DND-41 (cell line): ENCODE data around the gene FPR2.

Source experiments
- ATAC-seq: fragments of 200-7000 bp; cut with Tn5 transposase; 3 replicates; pipeline ENCODE4 v1.9.1; 2021; ENCODE audit warnings: low read depth; ENCODE audit not compliant: insufficient read depth
- DNase-seq: peaks from one replicate; pipeline ENCODE4 v3.0.0-alpha.2; 2020
- H2AFZ ChIP-seq: 2 replicates; pipeline ENCODE4 v1.6.0; 2012; ENCODE audit warnings: low read depth, low read length
- H3K27ac ChIP-seq: 2 replicates; pipeline ENCODE4 v1.5.1; 2012; ENCODE audit warnings: low read length, inconsistent platforms
- H3K27me3 ChIP-seq: fragments of 200-600 bp; sonication (generic); 2 replicates; pipeline ENCODE4 v1.6.0; 2012; ENCODE audit warnings: low read length, mild to moderate bottlenecking, inconsistent platforms; ENCODE audit not compliant: insufficient read depth, poor library complexity
- H3K36me3 ChIP-seq: 2 replicates; pipeline ENCODE4 v1.5.1; 2012; ENCODE audit warnings: low read length, inconsistent platforms; ENCODE audit not compliant: insufficient read depth
- H3K4me1 ChIP-seq: 2 replicates; pipeline ENCODE4 v1.5.1; 2012; ENCODE audit warnings: mild to moderate bottlenecking, low read length; ENCODE audit not compliant: insufficient read depth
- H3K4me2 ChIP-seq: 2 replicates; pipeline ENCODE4 v1.6.0; 2012; ENCODE audit warnings: mild to moderate bottlenecking, moderate library complexity, low read length, inconsistent platforms; ENCODE audit not compliant: insufficient read depth
- H3K4me3 ChIP-seq, 2 experiments: fragments of 200-600 bp in 1 of 2; shearing (Covaris generic) in 1 of 2; 2 replicates each; pipeline ENCODE4 v1.5.1; 2012 to 2016; ENCODE audit warnings: inconsistent platforms in 2 of 2, low read length in 2 of 2, mild to moderate bottlenecking in 2 of 2, low read depth in 1 of 2, moderate library complexity in 1 of 2
- H3K79me2 ChIP-seq: 2 replicates; pipeline ENCODE4 v1.6.0; 2012; ENCODE audit warnings: low read length, inconsistent platforms; ENCODE audit not compliant: insufficient read depth
- H3K9ac ChIP-seq: 2 replicates; pipeline ENCODE4 v1.6.0; 2012; ENCODE audit warnings: low read depth, mild to moderate bottlenecking, inconsistent platforms, low read length, moderate library complexity
- H3K9me3 ChIP-seq: 2 replicates; pipeline ENCODE4 v1.5.1; 2012; ENCODE audit warnings: low read length, moderate library complexity, mild to moderate bottlenecking, inconsistent platforms; ENCODE audit not compliant: insufficient read depth, severe bottlenecking
- H4K20me1 ChIP-seq: 2 replicates; pipeline ENCODE4 v1.6.0; 2012; ENCODE audit warnings: low read length; ENCODE audit not compliant: insufficient read depth
- CTCF ChIP-seq: IDR thresholded peaks from 2 replicates; pipeline ENCODE4 v1.5.1; 2012; ENCODE audit warnings: borderline replicate concordance, low read length, moderate library complexity, mild to moderate bottlenecking; ENCODE audit not compliant: poor library complexity, severe bottlenecking; ENCODE audit errors: extremely low read depth
- EZH2 ChIP-seq: IDR thresholded peaks from 3 replicates; pipeline ENCODE4 v1.6.1; 2012; ENCODE audit warnings: borderline replicate concordance, low read depth, mild to moderate bottlenecking, moderate library complexity, low read length, inconsistent platforms; ENCODE audit not compliant: severe bottlenecking

Gene FPR2

DNA sequence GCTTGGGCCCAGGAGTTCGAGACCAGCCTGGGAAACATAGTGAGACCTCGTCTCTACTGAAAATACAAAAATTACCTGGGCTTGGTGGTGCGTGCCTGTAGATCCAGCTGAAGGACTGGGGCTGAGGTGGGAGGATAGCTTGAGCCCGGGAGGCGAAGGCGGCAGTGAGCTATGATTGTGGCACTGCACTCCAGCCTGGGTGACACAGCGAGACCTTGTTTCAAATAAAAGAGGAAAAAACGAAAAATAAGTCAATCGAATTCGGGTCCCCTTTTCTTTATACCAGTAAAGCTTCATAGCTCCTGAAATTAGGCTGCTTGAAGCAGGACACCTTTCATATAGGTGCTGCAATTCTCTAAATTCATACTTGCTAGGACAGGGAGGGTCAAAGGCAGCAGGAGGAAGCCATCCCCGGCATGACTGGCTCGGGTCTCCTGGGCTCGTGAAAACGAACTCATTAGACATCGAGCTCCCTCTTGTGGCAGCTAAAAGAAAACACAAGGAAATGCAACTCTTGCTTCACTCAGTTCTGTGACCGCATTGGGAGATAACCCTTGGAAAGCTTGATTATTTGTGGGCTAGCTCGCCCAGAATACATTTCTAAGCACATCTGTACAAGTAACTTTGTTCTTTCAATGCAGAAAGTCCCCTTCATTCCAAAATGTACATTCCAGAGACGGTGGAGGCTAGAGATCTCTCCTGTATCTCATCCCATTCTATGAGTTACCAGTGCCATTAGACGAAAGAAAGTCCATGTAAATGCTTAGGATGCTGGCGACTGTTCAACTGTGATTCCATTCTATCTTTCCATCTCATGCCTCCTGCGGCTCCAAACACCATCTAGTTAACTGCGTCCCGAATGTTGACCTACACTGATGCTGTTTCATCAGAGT, 16.8 kb downstream of the FPR2 start:
- peaks cover 14% of the 10 kb centered on the region for H3K27me3 ChIP-seq
- ATAC-seq (peak; percentile 94), DNase-seq (peak; percentile 67)
- peak overlapping the region; percentile 69 for H2AFZ ChIP-seq
- no peaks in the 10 kb centered on the region for H3K9me3 ChIP-seq
- TF ChIP-seq CTCF: peak; percentile 87
- TF ChIP-seq EZH2: no peak
- no peak overlapping the region for H3K27ac ChIP-seq
- H3K36me3 ChIP-seq: no peaks in the 10 kb centered on the region
- H3K79me2 ChIP-seq: no peaks in the 10 kb centered on the region
- no peaks in the 10 kb centered on the region for H4K20me1 ChIP-seq
- no peak overlapping the region for H3K4me3 ChIP-seq
- peaks cover 5% of the 10 kb centered on the region for H3K4me1 ChIP-seq
- H3K4me2 ChIP-seq: peak overlapping the region; percentile 46
- no peak overlapping the region for H3K9ac ChIP-seq

DNA sequence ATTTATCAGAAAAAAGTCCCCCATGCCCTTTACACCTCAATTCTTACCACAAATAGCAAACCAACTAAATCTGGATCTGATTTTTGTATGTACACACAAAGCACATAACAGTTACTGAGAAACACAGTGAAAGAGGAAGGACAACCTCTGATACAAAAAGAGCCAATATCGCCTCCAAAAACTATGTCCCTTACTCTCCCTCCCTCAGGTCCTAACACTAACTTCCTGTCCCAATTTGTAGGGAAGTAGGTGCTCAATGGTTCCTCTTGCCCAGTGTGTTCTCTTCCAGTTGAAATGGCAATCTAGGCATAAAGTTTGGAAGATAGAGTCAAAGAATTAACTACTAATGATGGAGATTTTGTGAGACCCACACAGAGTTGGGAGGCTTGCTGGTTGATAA, 18.2 kb downstream of the FPR2 start:
- TF ChIP-seq CTCF: no peak
- no peak for TF ChIP-seq EZH2
- ATAC-seq (no peak), DNase-seq (no peak)
- Histone ChIP-seq H3K9me3 (no peaks in the 10 kb centered on the region), H3K79me2 (no peaks in the 10 kb centered on the region), H3K9ac (no peak overlapping the region), H4K20me1 (no peaks in the 10 kb centered on the region), H3K4me3 (no peak overlapping the region), H3K36me3 (no peaks in the 10 kb centered on the region), H3K27me3 (peaks cover 14% of the 10 kb centered on the region), H3K4me1 (peaks cover 5% of the 10 kb centered on the region), H3K27ac (no peak overlapping the region), H2AFZ (no peak overlapping the region), H3K4me2 (no peak overlapping the region)

DNA sequence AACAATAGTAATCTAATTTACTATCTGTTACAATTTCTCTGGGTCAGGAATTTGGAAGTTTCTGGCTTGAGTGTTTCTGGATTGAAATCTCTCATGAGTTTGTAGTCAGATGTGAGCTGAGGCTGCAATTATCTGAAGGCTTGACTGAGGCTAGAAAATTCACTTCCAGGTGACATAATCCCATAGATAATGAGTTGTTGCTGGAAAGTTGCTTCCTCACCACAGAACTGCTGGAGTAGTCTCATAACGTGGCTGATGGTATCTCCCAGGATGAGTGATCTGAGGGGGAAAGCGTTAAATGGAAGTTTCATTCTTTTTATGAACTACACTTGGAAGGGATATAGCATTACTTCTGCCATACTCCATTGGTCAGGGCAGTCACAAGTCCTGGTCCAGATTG, 18.7 kb downstream of the FPR2 start:
- TF ChIP-seq EZH2 (no peak), CTCF (no peak)
- Histone ChIP-seq H3K9ac (no peak overlapping the region), H3K27me3 (peaks cover 14% of the 10 kb centered on the region), H3K4me3 (no peak overlapping the region), H3K36me3 (no peaks in the 10 kb centered on the region), H3K9me3 (no peaks in the 10 kb centered on the region), H3K27ac (no peak overlapping the region), H3K4me2 (no peak overlapping the region), H4K20me1 (no peaks in the 10 kb centered on the region), H3K79me2 (no peaks in the 10 kb centered on the region), H2AFZ (no peak overlapping the region), H3K4me1 (peaks cover 5% of the 10 kb centered on the region)
- ATAC-seq (no peak), DNase-seq (no peak)
